PC-3 (cell line): Measurements from ENCODE around the gene VSIR. TPM values are rescaled to one million over a fixed set of nuclear protein-coding genes. Genes with fewer than 3 reads are reported as not detected.

Experiments used
- ATAC-seq: fragments of 200-7000 bp; cut with Tn5 transposase; 2 replicates; pipeline ENCODE4 v1.9.1; 2020; ENCODE audit warnings: mild to moderate bottlenecking, moderate library complexity
- Bru-seq: library from RNA; stranded (reverse); fragments of 400-500 nt; gene quantifications from one replicate; lab custom pipeline; 2021; lab: Mats Ljungman, UMichigan
- BruChase-seq, 2 experiments: library from RNA; stranded (reverse); fragments of 400-500 nt; gene quantifications; one replicate each; lab custom pipeline; 2021; lab: Mats Ljungman, UMichigan
- BruUV-seq: library from RNA; stranded (reverse); fragments of 400-500 nt; replicated peaks from 2 replicates; lab custom pipeline; 2021; lab: Mats Ljungman, UMichigan
- CTCF ChIA-PET: fragments of 300-600 bp; sonication (Branson Sonifier 250); formaldehyde crosslinking; loops from one replicate; lab custom pipeline; 2022; ENCODE audit warnings: antibody characterized with exemption; lab: Charles Lee
- POLR2A ChIA-PET: fragments of 300-600 bp; sonication (Branson Sonifier 250); formaldehyde crosslinking; loops from one replicate; lab custom pipeline; 2022; ENCODE audit warnings: antibody characterized with exemption; ENCODE audit not compliant: unreplicated experiment; lab: Charles Lee
- DNase-seq: peaks from one replicate; pipeline ENCODE4 v3.0.0-alpha.2; 2015
- H2AFZ ChIP-seq: fragments of 300-600 bp; sonication (generic); 2 replicates; pipeline ENCODE4 v1.6.0; 2016; ENCODE audit warnings: antibody characterized with exemption, low read length
- H3F3A ChIP-seq: fragments of 300-600 bp; sonication (generic); one replicate; pipeline ENCODE4 v1.6.0; 2017; ENCODE audit warnings: antibody characterized with exemption, low read length, control low read depth, mild to moderate bottlenecking; ENCODE audit not compliant: unreplicated experiment
- H3K27ac ChIP-seq: fragments of 300-600 bp; sonication (generic); 2 replicates; pipeline ENCODE4 v1.5.1; 2016; ENCODE audit warnings: mild to moderate bottlenecking, low read length
- H3K27me3 ChIP-seq: fragments of 300-600 bp; sonication (generic); 2 replicates; pipeline ENCODE4 v1.6.1; 2016; ENCODE audit warnings: low read length, mixed read lengths
- H3K36me3 ChIP-seq: fragments of 300-600 bp; sonication (generic); 2 replicates; pipeline ENCODE4 v1.6.1; 2016; ENCODE audit warnings: low read depth, mixed run types, low read length, mixed read lengths
- H3K4me1 ChIP-seq: fragments of 300-600 bp; sonication (generic); 2 replicates; pipeline ENCODE4 v1.5.1; 2016; ENCODE audit warnings: low read length; ENCODE audit not compliant: insufficient read depth
- H3K4me2 ChIP-seq: fragments of 300-600 bp; sonication (generic); 2 replicates; pipeline ENCODE4 v1.6.0; 2016; ENCODE audit warnings: low read length
- H3K4me3 ChIP-seq: fragments of 300-600 bp; sonication (generic); 2 replicates; pipeline ENCODE4 v1.5.1; 2016; ENCODE audit warnings: mild to moderate bottlenecking, low read length, mixed read lengths
- H3K79me2 ChIP-seq: fragments of 300-600 bp; sonication (generic); 2 replicates; pipeline ENCODE4 v1.6.1; 2017; ENCODE audit warnings: low read length, mixed read lengths
- H3K9ac ChIP-seq: fragments of 300-600 bp; sonication (generic); 2 replicates; pipeline ENCODE4 v1.6.0; 2016; ENCODE audit warnings: mild to moderate bottlenecking, low read length
- H3K9me2 ChIP-seq: fragments of 300-600 bp; sonication (generic); replicated peaks from 2 replicates; pipeline ENCODE4 v1.6.1; 2016; ENCODE audit warnings: mixed run types, low read length, mixed read lengths
- H3K9me3 ChIP-seq: fragments of 300-600 bp; sonication (generic); 2 replicates; pipeline ENCODE4 v1.6.1; 2016; ENCODE audit warnings: low read length, mixed read lengths
- H4K20me1 ChIP-seq: fragments of 300-600 bp; sonication (generic); 2 replicates; pipeline ENCODE4 v1.6.1; 2016; ENCODE audit warnings: low read length, mixed read lengths
- CTCF ChIP-seq: fragments of 300-600 bp; sonication (generic); conservative IDR thresholded peaks from 2 replicates; pipeline ENCODE4 v1.5.1; 2017; ENCODE audit warnings: antibody characterized with exemption, low read depth, mild to moderate bottlenecking, low read length
- EZH2 ChIP-seq: fragments of 300-600 bp; sonication (generic); IDR thresholded peaks from one replicate; pipeline ENCODE4 v1.6.1; 2017; ENCODE audit warnings: antibody characterized with exemption, mild to moderate bottlenecking, low read length; ENCODE audit not compliant: unreplicated experiment
- EZH2phosphoT487 ChIP-seq: fragments of 300-600 bp; sonication (generic); IDR thresholded peaks from 2 replicates; pipeline ENCODE4 v1.6.1; 2018; ENCODE audit warnings: mild to moderate bottlenecking, antibody characterized with exemption, low read length, borderline replicate concordance
- intact Hi-C: fragments of 100-400 bp; cut with micrococcal nuclease; formaldehyde crosslinking; loops from 2 replicates; pipeline ENCODE4 v1.9.0; 2023
- long read RNA-seq: library from polyadenylated mRNA; unstranded; transcript quantifications from one replicate; pipeline ENCODE4 v2.0.0, GENCODE V29; 2021; ENCODE audit not compliant: unreplicated experiment
- total RNA-seq: library from RNA; depleted of rRNA; stranded (reverse); fragments of >200 nt; gene quantifications from 2 replicates; pipeline ENCODE4 v1.2.3, GENCODE V29; 2014; rRNA removed

VSIR gene
- total RNA-seq (13.7 and 14.1 TPM in 2 replicates), Bru-seq, nascent RNA (percentile 55 among the genes with signal in this experiment), BruChase-seq, experiment 1, labeled RNA remaining after a 6-hour chase (percentile 60 among the genes with signal in this experiment), BruChase-seq, experiment 2, labeled RNA remaining after a 2-hour chase (percentile 52 among the genes with signal in this experiment)
- long read RNA-seq, full-length matches to known transcripts = 31 of 47 reads
- long read RNA-seq, partial matches to known transcripts = 7 of 47 reads
- long read RNA-seq, other reads (novel, unspliced or antisense) = 9 of 47 reads

DNA sequence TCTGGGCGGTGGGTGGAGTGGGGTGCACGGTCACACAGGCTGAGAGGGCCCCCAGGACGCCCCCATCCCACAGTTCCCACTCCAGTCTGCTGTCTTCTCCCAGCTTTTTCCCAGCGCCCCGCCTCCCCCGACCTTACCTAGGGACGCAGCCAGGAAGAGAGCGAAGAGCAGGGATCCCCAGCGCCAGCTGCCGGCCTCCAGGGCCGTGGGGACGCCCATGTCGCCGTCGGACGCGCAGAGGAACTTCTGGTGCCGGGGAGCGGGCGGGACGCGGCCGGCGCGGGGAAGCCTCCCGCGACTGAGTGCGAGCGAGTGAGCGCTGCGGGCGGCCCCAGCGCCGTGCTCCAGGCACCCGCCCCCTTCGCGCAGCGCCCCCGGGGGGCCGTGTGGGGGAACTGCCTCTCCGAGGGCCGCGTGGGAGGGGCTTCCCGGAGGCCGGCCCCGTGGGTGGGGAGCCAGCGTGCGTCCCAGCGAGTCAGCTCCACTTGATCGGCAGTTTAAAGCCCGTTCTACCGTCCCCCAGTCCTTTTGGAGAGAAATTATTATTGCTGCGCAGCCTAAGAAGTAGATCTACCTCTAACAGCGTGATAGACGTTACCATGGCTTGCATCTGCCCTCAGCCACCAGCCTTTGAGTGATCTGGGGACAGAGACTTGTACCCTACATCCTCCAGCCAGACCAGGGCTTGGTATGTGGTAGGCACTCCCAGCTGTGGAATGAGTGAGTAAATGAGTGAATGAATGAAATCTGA lies at the start of gene VSIR:
Gene VSIR, minus strand, starts transcription at position 300 of the 751 bp plus-strand sequence. Its CDS starts 81 bp downstream, at position 219.
- POLR2A ChIA-PET = interaction anchor here (0.5 to 0.6 kb wide), 2 partner anchors 9 to 75 kb away, joined by 3 read pairs; no protein-coding TSS in a partner anchor
- peak within 1 kb of the TSS; percentile 97 for H3K4me2 ChIP-seq
- ATAC-seq (peak; percentile 80), DNase-seq (peak; percentile 81)
- H3K9me3 ChIP-seq = no peaks in the 10 kb centered on the region
- peak within 1 kb of the TSS; percentile 90 for H2AFZ ChIP-seq
- H3K9me2 ChIP-seq = no peaks in the 10 kb centered on the region
- BruUV-seq = no TSS peak
- no peaks in the 10 kb centered on the region for H3K27me3 ChIP-seq
- intact Hi-C loops = loop anchor here (5.0 kb wide), 1 partner anchor 39 kb away; no protein-coding TSS in a partner anchor
- H3K27ac ChIP-seq = no peak within 1 kb of the TSS; the same call in 1 of the 2 replicates
- H3K4me3 ChIP-seq = peak within 1 kb of the TSS; percentile 72
- TF ChIP-seq EZH2 (no peak), EZH2phosphoT487 (no peak), CTCF (peak; percentile 66)
- H3K4me1 ChIP-seq = peaks cover 18% of the 10 kb centered on the region
- CTCF ChIA-PET = interaction anchor here (0.7 to 1.8 kb wide), 3 partner anchors 33 to 97 kb away, joined by 3 to 7 read pairs (median 5); no protein-coding TSS in a partner anchor
- 0 out of 2 replicates have a peak within 1 kb of the TSS, but pooled peaks have one; percentile 36 for H3K9ac ChIP-seq
- H3F3A ChIP-seq = no peaks in the 10 kb centered on the region
- H3K36me3 ChIP-seq = no peaks in the 10 kb centered on the region
- H4K20me1 ChIP-seq = no peaks in the 10 kb centered on the region
- H3K79me2 ChIP-seq = no peaks in the 10 kb centered on the region

- no peak overlapping the region for H3K4me2 ChIP-seq
- ATAC-seq = no peak
- H3K36me3 ChIP-seq = peaks cover 20% of the 10 kb centered on the region
- no peaks in the 10 kb centered on the region for H3K4me1 ChIP-seq
- no peak overlapping the region for H3K27ac ChIP-seq
- no peaks in the 10 kb centered on the region for H3K27me3 ChIP-seq
- no peaks in the 10 kb centered on the region for H4K20me1 ChIP-seq
- no TSS peak for BruUV-seq
- H2AFZ ChIP-seq = no peak overlapping the region
- H3K9me2 ChIP-seq = no peaks in the 10 kb centered on the region
- intact Hi-C loops = no loop called here
- no peak overlapping the region for H3K9ac ChIP-seq
- CTCF ChIA-PET = interaction anchor here (0.6 to 0.7 kb wide), 2 partner anchors 74 to 1439 kb away, joined by 3 to 4 read pairs; no protein-coding TSS in a partner anchor
- no peak overlapping the region for H3K4me3 ChIP-seq
- DNase-seq = no peak
- no peaks in the 10 kb centered on the region for H3F3A ChIP-seq
- H3K9me3 ChIP-seq = no peaks in the 10 kb centered on the region
- POLR2A ChIA-PET = no interaction called here
- H3K79me2 ChIP-seq = no peaks in the 10 kb centered on the region
- TF ChIP-seq EZH2phosphoT487 = no peak
- TF ChIP-seq EZH2 = no peak
- TF ChIP-seq CTCF = no peak
Observed at GRCh38 chr10:71821909-71822763, 48.8 kb upstream of the VSIR start.
